ENCODE measurements around the gene MAST4.

- TF ChIP-seq CEBPB (IDR thresholded peaks at IDR 0.05; ENCODE audit: borderline replicate concordance, low read depth, low read length) (no peak), ZSCAN29 (CRISPR knock-in tag; conservative IDR thresholded peaks at IDR 0.05) (no peak), KLF16 (CRISPR knock-in tag; IDR thresholded peaks at IDR 0.05) (no peak)
Measured at GRCh38 chr5:67003685-67003934, 407.4 kb downstream of the MAST4 start.

Data from HepG2 (cell line).